ENCODE results near the gene AHNAK.
"Not testable (repeated sequence)": the region's sequence is repeated elsewhere in the genome, so short reads cannot be mapped to it uniquely, and the experiment has no call there.

AHNAK gene

GRCh38 chr11:62560566-62561103 is 14.0 kb upstream of the AHNAK start:
- FAIRE-seq (peak; percentile 27), DNase-seq (ENCODE audit: insufficient read length, low spot score) (peak; percentile 71)
- TF ChIP-seq POLR2A (IDR thresholded peaks at IDR 0.05; ENCODE audit: low read depth, low read length), result no peak

- DNase-seq (ENCODE audit: insufficient read length, low spot score); FAIRE-seq: not testable (repeated sequence)
These were observed 13.0 kb upstream of the AHNAK start for GRCh38 chr11:62559626-62560025.

GRCh38 chr11:62559204-62559603 is 12.6 kb upstream of the AHNAK start:
- no peak for TF ChIP-seq POLR2A (IDR thresholded peaks at IDR 0.05; ENCODE audit: low read depth, low read length)
- DNase-seq (ENCODE audit: insufficient read length, low spot score) (no peak), FAIRE-seq (no peak)

GRCh38 chr11:62558669-62559068 is 12.1 kb upstream of the AHNAK start:
- DNase-seq (ENCODE audit: insufficient read length, low spot score) (no peak), FAIRE-seq (no peak)
- no peak for TF ChIP-seq POLR2A (IDR thresholded peaks at IDR 0.05; ENCODE audit: low read depth, low read length)

- no peak for TF ChIP-seq POLR2A (IDR thresholded peaks at IDR 0.05; ENCODE audit: low read depth, low read length)
- DNase-seq (ENCODE audit: insufficient read length, low spot score) (no peak), FAIRE-seq (no peak)
These were observed 10.4 kb upstream of the AHNAK start for GRCh38 chr11:62556875-62557631.

GRCh38 chr11:62556108-62556874 is 9.7 kb upstream of the AHNAK start:
- DNase-seq (ENCODE audit: insufficient read length, low spot score) (peak; percentile 84), FAIRE-seq (no peak)
- TF ChIP-seq POLR2A (IDR thresholded peaks at IDR 0.05; ENCODE audit: low read depth, low read length), result no peak

GRCh38 chr11:62555464-62556107 is 9.0 kb upstream of the AHNAK start:
- TF ChIP-seq POLR2A (IDR thresholded peaks at IDR 0.05; ENCODE audit: low read depth, low read length), result no peak
- DNase-seq (ENCODE audit: insufficient read length, low spot score) (no peak), FAIRE-seq (no peak)

GRCh38 chr11:62554387-62555167 is 8.0 kb upstream of the AHNAK start:
- FAIRE-seq, result no peak

GRCh38 chr11:62553839-62554361 is 7.3 kb upstream of the AHNAK start:
- TF ChIP-seq POLR2A (IDR thresholded peaks at IDR 0.05; ENCODE audit: low read depth, low read length), result no peak
- FAIRE-seq, result no peak
- peak; percentile 71 for DNase-seq (ENCODE audit: insufficient read length, low spot score)

More at GRCh38 chr11:62554387-62555167, 8.0 kb upstream of the AHNAK start:
- no peak for DNase-seq (ENCODE audit: insufficient read length, low spot score)
- peak; percentile 4; the same call in 1 of the 2 replicates for TF ChIP-seq POLR2A (IDR thresholded peaks at IDR 0.05; ENCODE audit: low read depth, low read length)

GRCh38 chr11:62553080-62553838 is 6.7 kb upstream of the AHNAK start:
- FAIRE-seq (no peak), DNase-seq (ENCODE audit: insufficient read length, low spot score) (peak; percentile 72)
- peak; percentile 54 for TF ChIP-seq POLR2A (IDR thresholded peaks at IDR 0.05; ENCODE audit: low read depth, low read length)

GRCh38 chr11:62552485-62553079 is 6.0 kb upstream of the AHNAK start:
- no peak for TF ChIP-seq POLR2A (IDR thresholded peaks at IDR 0.05; ENCODE audit: low read depth, low read length)
- FAIRE-seq, result no peak
- no peak for DNase-seq (ENCODE audit: insufficient read length, low spot score)

- not testable (repeated sequence) for FAIRE-seq; DNase-seq (ENCODE audit: insufficient read length, low spot score)
These were observed 3.9 kb upstream of the AHNAK start for GRCh38 chr11:62550478-62550877.

Measured in H54 (cell line).